ENCODE data around the gene CACNG7.

Gene CACNG7

GRCh38 chr19:53881482-53882390 lies 27.3 kb upstream of the CACNG7 start, which contains the start of gene PRKCG:
Gene PRKCG, plus strand, starts transcription at chr19:53882197. Its CDS starts 298 bp downstream, at chr19:53882495.
- no peaks in the 10 kb centered on the region for H3K9me3 Mint-ChIP-seq
- no peak within 1 kb of the TSS for H3K27ac Mint-ChIP-seq
- peak; percentile 83 for DNase-seq
- H3K4me1 Mint-ChIP-seq, result peaks cover 37% of the 10 kb centered on the region
- peak; percentile 38 for TF ChIP-seq CTCF (IDR thresholded peaks at IDR 0.05)
- H3K4me3 Mint-ChIP-seq, result peak within 1 kb of the TSS; percentile 79
- peaks cover 44% of the 10 kb centered on the region for H3K27me3 Mint-ChIP-seq (ENCODE audit: low read depth, poor library complexity)
- H3K36me3 Mint-ChIP-seq (ENCODE audit: low read depth), result peaks cover 5% of the 10 kb centered on the region

- no peak overlapping the region for H3K27ac Mint-ChIP-seq
- no peaks in the 10 kb centered on the region for H3K36me3 Mint-ChIP-seq (ENCODE audit: low read depth)
- no peak for TF ChIP-seq CTCF (IDR thresholded peaks at IDR 0.05)
- H3K9me3 Mint-ChIP-seq, result no peaks in the 10 kb centered on the region
- peaks cover 48% of the 10 kb centered on the region for H3K27me3 Mint-ChIP-seq (ENCODE audit: low read depth, poor library complexity)
- no peak for DNase-seq
- peaks cover 29% of the 10 kb centered on the region for H3K4me1 Mint-ChIP-seq
- H3K4me3 Mint-ChIP-seq, result peak overlapping the region; percentile 79
These were observed 26.6 kb upstream of the CACNG7 start for GRCh38 chr19:53882391-53883050.

GRCh38 chr19:53883231-53883661 lies 25.8 kb upstream of the CACNG7 start:
- Mint-ChIP-seq H3K4me1 (peaks cover 27% of the 10 kb centered on the region), H3K4me3 (peak overlapping the region; percentile 76), H3K27ac (no peak overlapping the region), H3K36me3 (ENCODE audit: low read depth) (no peaks in the 10 kb centered on the region), H3K27me3 (ENCODE audit: low read depth, poor library complexity) (peaks cover 51% of the 10 kb centered on the region), H3K9me3 (no peaks in the 10 kb centered on the region)
- TF ChIP-seq CTCF (IDR thresholded peaks at IDR 0.05), result no peak
- peak; percentile 40 for DNase-seq

- Mint-ChIP-seq H3K27ac (no peak overlapping the region), H3K27me3 (ENCODE audit: low read depth, poor library complexity) (peaks cover 52% of the 10 kb centered on the region), H3K4me3 (peak overlapping the region; percentile 76), H3K4me1 (peaks cover 25% of the 10 kb centered on the region), H3K9me3 (no peaks in the 10 kb centered on the region), H3K36me3 (ENCODE audit: low read depth) (no peaks in the 10 kb centered on the region)
- TF ChIP-seq CTCF (IDR thresholded peaks at IDR 0.05), result no peak
- DNase-seq, result no peak
These were observed 25.3 kb upstream of the CACNG7 start for GRCh38 chr19:53883741-53884140.

GRCh38 chr19:53884256-53884655 lies 24.8 kb upstream of the CACNG7 start:
- no peak overlapping the region for H3K27ac Mint-ChIP-seq
- no peak for DNase-seq
- peaks cover 21% of the 10 kb centered on the region for H3K4me1 Mint-ChIP-seq
- no peaks in the 10 kb centered on the region for H3K9me3 Mint-ChIP-seq
- peaks cover 54% of the 10 kb centered on the region for H3K27me3 Mint-ChIP-seq (ENCODE audit: low read depth, poor library complexity)
- H3K36me3 Mint-ChIP-seq (ENCODE audit: low read depth), result no peaks in the 10 kb centered on the region
- H3K4me3 Mint-ChIP-seq, result peak overlapping the region; percentile 23
- no peak for TF ChIP-seq CTCF (IDR thresholded peaks at IDR 0.05)
